ENCODE results near the gene UBXN7.

Gene UBXN7

GRCh38 chr3:196341137-196341536, 91.1 kb downstream of the UBXN7 start:
- DNase-seq (ENCODE audit: low spot score): no peak
- in situ Hi-C loops (cut with MboI; ENCODE audit: low sequenced_read_pairs, unreplicated experiment): no loop called here
- TF ChIP-seq CTCF (IDR thresholded peaks at IDR 0.05; ENCODE audit: borderline replicate concordance, control extremely low read depth, extremely low read depth, insufficient read depth, missing control alignments): no peak

GRCh38 chr3:196340466-196340865, 91.8 kb downstream of the UBXN7 start:
- in situ Hi-C loops (cut with MboI; ENCODE audit: low sequenced_read_pairs, unreplicated experiment): no loop called here
- peak; percentile 60 for DNase-seq (ENCODE audit: low spot score)
- TF ChIP-seq CTCF (IDR thresholded peaks at IDR 0.05; ENCODE audit: borderline replicate concordance, control extremely low read depth, extremely low read depth, insufficient read depth, missing control alignments): no peak

- TF ChIP-seq CTCF (IDR thresholded peaks at IDR 0.05; ENCODE audit: borderline replicate concordance, control extremely low read depth, extremely low read depth, insufficient read depth, missing control alignments): no peak
- in situ Hi-C loops (cut with MboI; ENCODE audit: low sequenced_read_pairs, unreplicated experiment): no loop called here
- no peak for DNase-seq (ENCODE audit: low spot score)
Measured at GRCh38 chr3:196339493-196340254, 92.6 kb downstream of the UBXN7 start.

GRCh38 chr3:196339044-196339443, 93.2 kb downstream of the UBXN7 start:
- DNase-seq (ENCODE audit: low spot score): no peak
- TF ChIP-seq CTCF (IDR thresholded peaks at IDR 0.05; ENCODE audit: borderline replicate concordance, control extremely low read depth, extremely low read depth, insufficient read depth, missing control alignments): no peak
- in situ Hi-C loops (cut with MboI; ENCODE audit: low sequenced_read_pairs, unreplicated experiment): no loop called here

- in situ Hi-C loops (cut with MboI; ENCODE audit: low sequenced_read_pairs, unreplicated experiment): no loop called here
- no peak for TF ChIP-seq CTCF (IDR thresholded peaks at IDR 0.05; ENCODE audit: borderline replicate concordance, control extremely low read depth, extremely low read depth, insufficient read depth, missing control alignments)
- no peak for DNase-seq (ENCODE audit: low spot score)
Measured at GRCh38 chr3:196336319-196337145, 95.7 kb downstream of the UBXN7 start.

- in situ Hi-C loops (cut with MboI; ENCODE audit: low sequenced_read_pairs, unreplicated experiment): no loop called here
- DNase-seq (ENCODE audit: low spot score): no peak
- no peak for TF ChIP-seq CTCF (IDR thresholded peaks at IDR 0.05; ENCODE audit: borderline replicate concordance, control extremely low read depth, extremely low read depth, insufficient read depth, missing control alignments)
Measured at GRCh38 chr3:196335503-196335948, 96.7 kb downstream of the UBXN7 start.
